Endothelial cell of umbilical vein (primary cell): ENCODE results near the gene LRRC52. TPM values are rescaled to one million over a fixed set of nuclear protein-coding genes. Genes with fewer than 3 reads are reported as not detected.

ENCODE experiments used
- BruUV-seq: library from RNA; stranded (reverse); fragments of 400-500 nt; replicated peaks from 2 replicates; lab custom pipeline; 2021; lab: Mats Ljungman, UMichigan
- CTCF ChIA-PET: fragments of 300-600, 350-600 bp; sonication (Branson Sonifier 250); formaldehyde crosslinking; loops from one replicate; lab custom pipeline; 2021; ENCODE audit warnings: antibody characterized with exemption, inconsistent platforms; lab: Charles Lee
- POLR2A ChIA-PET: fragments of 300-600, 350-600 bp; sonication (Branson Sonifier 250); formaldehyde crosslinking; loops from one replicate; lab custom pipeline; 2021; ENCODE audit warnings: antibody characterized with exemption, inconsistent platforms; lab: Charles Lee
- DNase-seq: peaks from one replicate; pipeline ENCODE4 v3.0.0-alpha.2; 2011; ENCODE audit warnings: low read depth, low spot score
- FAIRE-seq: peaks from 2 replicates; lab custom pipeline; 2011; peaks lifted over from hg19 to GRCh38; lab: Jason Lieb, UNC
- H2AFZ ChIP-seq: 2 replicates; pipeline ENCODE4 v1.6.0; 2012; ENCODE audit warnings: low read depth, low read length, control low read depth, inconsistent platforms
- H3K27ac ChIP-seq: 2 replicates; pipeline ENCODE4 v1.5.1; 2011; ENCODE audit warnings: low read depth, mild to moderate bottlenecking, control low read depth, low read length, moderate library complexity; ENCODE audit not compliant: insufficient read depth
- H3K27me3 ChIP-seq, 2 experiments: 2 replicates each; pipeline versions ENCODE4 v1.6.0 to v1.6.1; 2011; ENCODE audit warnings: low read length in 2 of 2, mixed read lengths in 1 of 2; ENCODE audit not compliant: control insufficient read depth in 2 of 2, insufficient read depth in 2 of 2
- H3K36me3 ChIP-seq, 2 experiments: 2 replicates in 1 of 2; 3 replicates in 1 of 2; pipeline ENCODE4 v1.5.1; 2011; ENCODE audit warnings: low read length in 2 of 2, mild to moderate bottlenecking in 1 of 2, moderate library complexity in 1 of 2; ENCODE audit not compliant: control insufficient read depth in 2 of 2, insufficient read depth in 2 of 2; ENCODE audit errors: extremely low read depth in 1 of 2
- H3K4me1 ChIP-seq: 3 replicates; pipeline ENCODE4 v1.5.1; 2011; ENCODE audit warnings: mild to moderate bottlenecking, low read length; ENCODE audit not compliant: control insufficient read depth, insufficient read depth; ENCODE audit errors: extremely low read depth
- H3K4me2 ChIP-seq: 2 replicates; pipeline ENCODE4 v1.6.1; 2011; ENCODE audit warnings: low read length, control low read depth, mixed read lengths; ENCODE audit not compliant: insufficient read depth
- H3K4me3 ChIP-seq, 3 experiments: fragments of 200-600 bp in 1 of 3; sonication (generic), shearing (Covaris generic) in 1 of 3; replicated peaks in 1 of 3; 2 replicates each; pipeline ENCODE4 v1.5.1; 2011 to 2016; ENCODE audit warnings: control low read depth in 3 of 3, low read length in 3 of 3, mild to moderate bottlenecking in 2 of 3, inconsistent platforms in 1 of 3, low read depth in 1 of 3, moderate library complexity in 1 of 3; ENCODE audit not compliant: insufficient read depth in 1 of 3
- H3K79me2 ChIP-seq: 2 replicates; pipeline ENCODE4 v1.6.0; 2012; ENCODE audit warnings: low read length, inconsistent platforms; ENCODE audit not compliant: control insufficient read depth, insufficient read depth
- H3K9ac ChIP-seq: replicated peaks from 2 replicates; pipeline ENCODE3; 2011; ENCODE audit warnings: low read length, control low read depth; ENCODE audit not compliant: insufficient read depth; ENCODE audit errors: extremely low read depth
- H3K9me1 ChIP-seq: replicated peaks from 3 replicates; pipeline ENCODE4 v1.6.0; 2011; ENCODE audit warnings: mild to moderate bottlenecking, low read length; ENCODE audit not compliant: control insufficient read depth, insufficient read depth; ENCODE audit errors: extremely low read depth
- H3K9me3 ChIP-seq: replicated peaks from 2 replicates; pipeline ENCODE4 v1.5.1; 2012; ENCODE audit warnings: low read length, inconsistent platforms; ENCODE audit not compliant: control insufficient read depth, insufficient read depth
- H4K20me1 ChIP-seq: replicated peaks from 2 replicates; pipeline ENCODE3; 2011; ENCODE audit warnings: mild to moderate bottlenecking, low read length; ENCODE audit not compliant: control insufficient read depth, insufficient read depth; ENCODE audit errors: extremely low read depth
- FOS ChIP-seq: IDR thresholded peaks from 2 replicates; pipeline ENCODE4 v1.6.1; 2011; ENCODE audit warnings: mild to moderate bottlenecking, low read length, moderate library complexity, borderline replicate concordance; ENCODE audit not compliant: insufficient read depth
- JUN ChIP-seq: IDR thresholded peaks from 2 replicates; pipeline ENCODE4 v1.6.1; 2011; ENCODE audit warnings: borderline replicate concordance, low read depth; ENCODE audit not compliant: insufficient read length, insufficient read depth
- MYC ChIP-seq: IDR thresholded peaks from one replicate; pipeline ENCODE4 v1.6.1; 2011; ENCODE audit warnings: mild to moderate bottlenecking, low read depth, low read length
- POLR2A ChIP-seq: IDR thresholded peaks from 2 replicates; pipeline ENCODE4 v1.6.1; 2012; ENCODE audit warnings: low read depth, mild to moderate bottlenecking, control low read depth, low read length
- dilution Hi-C: fragments of 300-500 bp; cut with MboI; formaldehyde crosslinking; loops from one replicate; pipeline ENCODE4 v1.15.0; 2019; ENCODE audit warnings: low sequenced_read_pairs; ENCODE audit not compliant: extremely low pct_ligation_motif_present
- intact Hi-C: fragments of 100-400 bp; cut with micrococcal nuclease; formaldehyde crosslinking; loops from one replicate; pipeline ENCODE4 v1.10.0; 2022
- polyA plus RNA-seq, 4 experiments: library from polyadenylated mRNA; depleted of rRNA in 3 of 4; stranded (reverse) in 3 of 4; unstranded in 1 of 4; fragments of >200 nt; gene quantifications; 2 replicates each; pipeline versions ENCODE4 v1.2.1 to v1.2.3, GENCODE V29; 2011 to 2012; ENCODE audit warnings: missing spikeins in 1 of 4
- total RNA-seq: library from RNA; stranded (reverse); gene quantifications from 2 replicates; pipeline ENCODE4 v1.2.3, GENCODE V29; 2021
- TF ChIP-seq, protein P1 (sequence below), 2 donors: IDR thresholded peaks; 1 replicate in 1 of 2; 2 replicates in 1 of 2; pipeline ENCODE4 v1.5.1; 2011; ENCODE audit warnings: low read length in 2 of 2, mild to moderate bottlenecking in 2 of 2, moderate library complexity in 2 of 2, control low read depth in 1 of 2, inconsistent platforms in 1 of 2, low read depth in 1 of 2; ENCODE audit not compliant: insufficient read depth in 1 of 2; ENCODE audit errors: extremely low read depth in 1 of 2

Gene LRRC52
- total and polyA plus RNA-seq, 2 donors (not counting 3 experiments of a cell fraction or from before 2014, with no cell fraction given): not detected

GRCh38 chr1:165496501-165496900, 47.3 kb upstream of the LRRC52 start:
- CTCF ChIA-PET: interaction anchor here (2.5 kb wide), 1 partner anchor 129 kb away, joined by 6 read pairs; no protein-coding TSS in a partner anchor
- no peak for FAIRE-seq
- dilution Hi-C loops: no loop called here

More at GRCh38 chr1:165496501-165496900, 47.3 kb upstream of the LRRC52 start:
- Histone ChIP-seq H3K36me3 (no peaks in the 10 kb centered on the region), H3K4me1 (no peaks in the 10 kb centered on the region), H2AFZ (no peak overlapping the region), H3K4me2 (no peak overlapping the region), H3K9ac (no peak overlapping the region), H3K9me3 (no peaks in the 10 kb centered on the region), H3K79me2 (no peaks in the 10 kb centered on the region), H4K20me1 (no peaks in the 10 kb centered on the region), H3K27ac (no peak overlapping the region), H3K9me1 (no peaks in the 10 kb centered on the region), H3K4me3 (no peak overlapping the region), H3K27me3 (no peaks in the 10 kb centered on the region)
- intact Hi-C loops: no loop called here
- no peak for TF ChIP-seq JUN
- no peak for TF ChIP-seq POLR2A
- TF ChIP-seq, protein P1, sequence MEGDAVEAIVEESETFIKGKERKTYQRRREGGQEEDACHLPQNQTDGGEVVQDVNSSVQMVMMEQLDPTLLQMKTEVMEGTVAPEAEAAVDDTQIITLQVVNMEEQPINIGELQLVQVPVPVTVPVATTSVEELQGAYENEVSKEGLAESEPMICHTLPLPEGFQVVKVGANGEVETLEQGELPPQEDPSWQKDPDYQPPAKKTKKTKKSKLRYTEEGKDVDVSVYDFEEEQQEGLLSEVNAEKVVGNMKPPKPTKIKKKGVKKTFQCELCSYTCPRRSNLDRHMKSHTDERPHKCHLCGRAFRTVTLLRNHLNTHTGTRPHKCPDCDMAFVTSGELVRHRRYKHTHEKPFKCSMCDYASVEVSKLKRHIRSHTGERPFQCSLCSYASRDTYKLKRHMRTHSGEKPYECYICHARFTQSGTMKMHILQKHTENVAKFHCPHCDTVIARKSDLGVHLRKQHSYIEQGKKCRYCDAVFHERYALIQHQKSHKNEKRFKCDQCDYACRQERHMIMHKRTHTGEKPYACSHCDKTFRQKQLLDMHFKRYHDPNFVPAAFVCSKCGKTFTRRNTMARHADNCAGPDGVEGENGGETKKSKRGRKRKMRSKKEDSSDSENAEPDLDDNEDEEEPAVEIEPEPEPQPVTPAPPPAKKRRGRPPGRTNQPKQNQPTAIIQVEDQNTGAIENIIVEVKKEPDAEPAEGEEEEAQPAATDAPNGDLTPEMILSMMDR (IDR thresholded peaks at IDR 0.05; ENCODE audit: extremely low read depth in 1 of 2, insufficient read depth in 1 of 2, low read depth in 1 of 2, low read length in 2 of 2): no peak
- TF ChIP-seq FOS: no peak
- TF ChIP-seq MYC: no peak
- no TSS peak for BruUV-seq
- POLR2A ChIA-PET: no interaction called here
- DNase-seq: no peak
